Sigmoid colon (tissue), 7 donors: ENCODE measurements around the gene SLC39A6. TPM values are rescaled to one million over a fixed set of nuclear protein-coding genes. Genes with fewer than 3 reads are reported as not detected.

Experiments used
- DNase-seq: peaks from one replicate; pipeline ENCODE4 v3.0.0-alpha.2; 2019
- H3K27ac ChIP-seq, 4 donors: fragments of 200-600 bp; sonication (generic); one replicate each; pipeline ENCODE4 v1.5.1; 2016 to 2019; ENCODE audit warnings: mild to moderate bottlenecking in 1 of 4
- H3K27me3 ChIP-seq, 3 donors: fragments of 200-600 bp; sonication (generic); one replicate each; pipeline ENCODE4 v1.5.1; 2019; ENCODE audit warnings: mild to moderate bottlenecking in 1 of 3
- H3K36me3 ChIP-seq, 4 donors: fragments of 200-600 bp; sonication (generic); one replicate each; pipeline ENCODE4 v1.5.1; 2016 to 2019
- H3K4me1 ChIP-seq, 4 donors: fragments of 200-600 bp; sonication (generic); one replicate each; pipeline ENCODE4 v1.5.1; 2017 to 2019
- H3K4me3 ChIP-seq, 4 donors: fragments of 200-600 bp; sonication (generic); one replicate each; pipeline ENCODE4 v1.5.1; 2017 to 2019; ENCODE audit warnings: mild to moderate bottlenecking in 2 of 4, moderate library complexity in 1 of 4
- H3K9me3 ChIP-seq, 4 donors: fragments of 200-600 bp in 3 of 4; sonication (generic) in 3 of 4; one replicate each; pipeline versions ENCODE4 v1.5.1 to v1.6.1; 2013 to 2019
- EP300 ChIP-seq, 4 donors: sonication (generic); formaldehyde crosslinking; IDR thresholded peaks; one replicate each; pipeline ENCODE4 v1.6.1; 2017; ENCODE audit warnings: antibody characterized with exemption in 4 of 4
- POLR2A ChIP-seq, 2 donors: fragments of 450-650 bp; IDR thresholded peaks; one replicate each; pipeline ENCODE4 v1.6.1; 2016; ENCODE audit warnings: antibody characterized with exemption in 2 of 2, mild to moderate bottlenecking in 2 of 2, moderate library complexity in 2 of 2
- POLR2AphosphoS5 ChIP-seq, 4 donors: sonication (generic); formaldehyde crosslinking; IDR thresholded peaks; one replicate each; pipeline ENCODE4 v1.6.1; 2017; ENCODE audit warnings: antibody characterized with exemption in 4 of 4
- WGBS, 2 donors: extraction: QIAGEN DNeasy Blood & Tissue Kit; methylation state at CpG; one replicate each; pipeline ENCODE4 v1.1.7; 2013; 5-methylcytosine and 5-hydroxymethylcytosine counted together
- intact Hi-C: fragments of 100-400 bp; cut with DNase I; formaldehyde crosslinking; loops from one replicate; pipeline ENCODE4 v1.15.1; 2023
- polyA plus RNA-seq, 3 donors: library from polyadenylated mRNA; stranded (reverse); fragments of 200-250 nt; gene quantifications; one replicate each; pipeline ENCODE4 v1.2.3, GENCODE V29; 2013
- total RNA-seq, 4 donors: library from RNA; depleted of rRNA; stranded (reverse); fragments of >200 nt; gene quantifications; one replicate each; pipeline ENCODE4 v1.1.0, GENCODE V29; 2016
- TF ChIP-seq, protein P1 (sequence below), 4 experiments: fragments of 450-650 bp in 3 of 4; fragments of 200-600 bp in 1 of 4; IDR thresholded peaks; one replicate each; pipeline ENCODE4 v1.5.1; 2016 to 2019; ENCODE audit warnings: antibody characterized with exemption in 4 of 4, mild to moderate bottlenecking in 3 of 4, moderate library complexity in 2 of 4
- donor health status: healthy with polysubstance abuse.
- donor health status: Bipolar disorder and iron deficiency.
- donor health status: healthy.

SLC39A6 gene
- total and polyA plus RNA-seq, 7 donors: 1.8 to 34.6 (median 28.1) TPM

DNA sequence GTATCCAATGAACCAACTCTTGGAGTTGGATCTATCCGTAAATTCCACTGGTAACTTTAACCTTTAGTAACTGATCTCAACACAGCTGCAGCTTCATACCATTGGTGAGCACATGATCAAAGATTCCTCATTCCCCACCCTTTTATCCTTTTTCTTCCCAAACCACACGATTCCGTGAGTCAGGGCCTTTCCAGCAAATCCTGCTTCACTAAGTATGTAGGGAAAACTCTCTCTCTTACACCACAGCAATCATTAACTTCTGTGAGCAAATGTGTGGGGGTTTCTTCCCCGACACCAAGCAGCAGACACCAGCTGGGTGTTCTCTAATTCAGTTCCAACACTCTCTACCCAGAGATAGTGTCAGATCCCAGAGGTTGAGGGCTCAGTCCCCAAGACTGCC lies 24.1 kb upstream of the SLC39A6 start:
- no peak for TF ChIP-seq POLR2AphosphoS5 (IDR thresholded peaks at IDR 0.05)
- TF ChIP-seq EP300 (IDR thresholded peaks at IDR 0.05): no peak
- TF ChIP-seq, protein P1, sequence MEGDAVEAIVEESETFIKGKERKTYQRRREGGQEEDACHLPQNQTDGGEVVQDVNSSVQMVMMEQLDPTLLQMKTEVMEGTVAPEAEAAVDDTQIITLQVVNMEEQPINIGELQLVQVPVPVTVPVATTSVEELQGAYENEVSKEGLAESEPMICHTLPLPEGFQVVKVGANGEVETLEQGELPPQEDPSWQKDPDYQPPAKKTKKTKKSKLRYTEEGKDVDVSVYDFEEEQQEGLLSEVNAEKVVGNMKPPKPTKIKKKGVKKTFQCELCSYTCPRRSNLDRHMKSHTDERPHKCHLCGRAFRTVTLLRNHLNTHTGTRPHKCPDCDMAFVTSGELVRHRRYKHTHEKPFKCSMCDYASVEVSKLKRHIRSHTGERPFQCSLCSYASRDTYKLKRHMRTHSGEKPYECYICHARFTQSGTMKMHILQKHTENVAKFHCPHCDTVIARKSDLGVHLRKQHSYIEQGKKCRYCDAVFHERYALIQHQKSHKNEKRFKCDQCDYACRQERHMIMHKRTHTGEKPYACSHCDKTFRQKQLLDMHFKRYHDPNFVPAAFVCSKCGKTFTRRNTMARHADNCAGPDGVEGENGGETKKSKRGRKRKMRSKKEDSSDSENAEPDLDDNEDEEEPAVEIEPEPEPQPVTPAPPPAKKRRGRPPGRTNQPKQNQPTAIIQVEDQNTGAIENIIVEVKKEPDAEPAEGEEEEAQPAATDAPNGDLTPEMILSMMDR (IDR thresholded peaks at IDR 0.05): no peak
- no peak for TF ChIP-seq POLR2A (IDR thresholded peaks at IDR 0.05)
- no peak overlapping the region for H3K4me3 ChIP-seq
- 68 to 80% methylated on average over 4 of the region's 4 CpGs for WGBS, 2 donors
- peaks cover 0 to 6% (median 3%) of the 10 kb centered on the region in 4 donors for H3K4me1 ChIP-seq
- peak overlapping the region in 1 of 4 donors; percentile 24 for H3K27ac ChIP-seq
- no peaks in the 10 kb centered on the region for H3K27me3 ChIP-seq
- intact Hi-C loops: no loop called here
- no peaks in the 10 kb centered on the region for H3K9me3 ChIP-seq
- no peak for DNase-seq
- peaks cover 13 to 98% (median 26%) of the 10 kb centered on the region in 4 donors for H3K36me3 ChIP-seq

DNA sequence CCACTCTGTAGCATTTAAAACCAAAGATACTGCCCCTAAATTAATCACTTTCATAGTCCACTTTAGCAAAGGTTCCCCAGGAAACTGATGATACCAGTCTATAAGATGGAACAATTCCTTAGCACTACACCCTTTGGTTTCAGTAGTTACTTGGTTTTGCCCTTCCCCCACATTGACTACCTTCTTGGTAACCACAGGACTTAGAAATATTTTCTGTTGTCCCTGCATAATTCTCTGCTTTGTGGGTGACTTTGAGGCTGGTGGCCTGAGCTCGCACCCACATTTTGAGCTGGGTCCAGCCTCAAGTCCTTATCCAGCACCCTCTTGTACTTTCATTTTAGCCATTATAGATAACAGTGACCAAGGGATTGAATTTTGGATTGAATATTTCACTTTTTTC lies 23.6 kb upstream of the SLC39A6 start:
- intact Hi-C loops: no loop called here
- peaks cover 15 to 100% (median 29%) of the 10 kb centered on the region in 4 donors for H3K36me3 ChIP-seq
- peak overlapping the region in 1 of 4 donors; percentile 24 for H3K27ac ChIP-seq

DNA sequence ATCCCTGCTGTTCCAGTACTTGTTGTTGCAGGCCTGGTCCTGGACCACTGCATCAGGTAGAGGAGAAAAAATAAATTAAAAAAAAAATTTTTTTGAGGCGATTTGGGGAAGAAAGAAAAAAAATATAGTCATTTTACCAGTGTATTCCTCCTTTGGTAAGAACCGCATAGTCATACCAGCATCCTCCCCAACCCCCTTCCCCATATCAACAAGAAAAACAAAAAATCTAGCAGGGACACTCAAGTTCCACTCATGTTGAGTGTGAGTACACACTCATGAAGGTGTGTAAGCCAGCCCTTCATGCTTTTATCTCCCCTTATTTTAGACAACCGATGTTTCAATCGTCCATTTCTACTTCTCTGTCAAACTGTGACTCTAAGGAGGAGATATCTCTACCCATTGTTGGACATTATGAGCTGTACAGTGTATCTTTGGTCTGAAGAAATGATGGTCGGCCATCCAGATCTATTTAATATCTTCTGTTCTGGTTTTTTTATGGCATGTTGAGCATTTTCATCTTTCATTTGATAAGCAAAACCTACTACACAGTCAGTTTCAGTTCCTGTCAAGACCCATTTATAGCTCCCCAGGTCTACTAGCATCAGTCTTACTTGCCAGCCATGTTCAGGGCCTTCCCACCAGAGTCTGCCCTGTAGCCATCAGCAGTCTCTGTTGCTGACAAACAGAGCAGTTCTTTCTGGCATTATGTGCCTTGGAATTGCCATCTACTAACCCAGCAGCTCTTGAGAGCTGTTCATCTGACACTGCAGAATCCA lies 20.6 kb upstream of the SLC39A6 start:
- 89 to 93% methylated on average over 5 of the region's 5 CpGs for WGBS, 2 donors
- Histone ChIP-seq H3K27me3 (no peaks in the 10 kb centered on the region), H3K4me3 (no peak overlapping the region), H3K27ac (no peak overlapping the region), H3K36me3 (peaks cover 19 to 100% (median 33%) of the 10 kb centered on the region in 4 donors), H3K4me1 (no peaks in the 10 kb centered on the region), H3K9me3 (no peaks in the 10 kb centered on the region)
- intact Hi-C loops: no loop called here
- no peak for DNase-seq
- TF ChIP-seq, protein P1 (IDR thresholded peaks at IDR 0.05): no peak
- no peak for TF ChIP-seq EP300 (IDR thresholded peaks at IDR 0.05)
- TF ChIP-seq POLR2AphosphoS5 (IDR thresholded peaks at IDR 0.05): no peak
- TF ChIP-seq POLR2A (IDR thresholded peaks at IDR 0.05): no peak

More for the DNA sequence above, 23.6 kb upstream of the SLC39A6 start:
- Histone ChIP-seq H3K4me1 (peaks cover 0 to 2% (median 0%) of the 10 kb centered on the region in 4 donors), H3K27me3 (no peaks in the 10 kb centered on the region), H3K4me3 (no peak overlapping the region), H3K9me3 (no peaks in the 10 kb centered on the region)
- TF ChIP-seq, protein P1 (IDR thresholded peaks at IDR 0.05): no peak
- TF ChIP-seq POLR2A (IDR thresholded peaks at IDR 0.05) (no peak), POLR2AphosphoS5 (IDR thresholded peaks at IDR 0.05) (no peak), EP300 (IDR thresholded peaks at IDR 0.05) (no peak)
- WGBS, 2 donors: 92 to 94% methylated on average over 1 of the region's 1 CpG
- DNase-seq: no peak

DNA sequence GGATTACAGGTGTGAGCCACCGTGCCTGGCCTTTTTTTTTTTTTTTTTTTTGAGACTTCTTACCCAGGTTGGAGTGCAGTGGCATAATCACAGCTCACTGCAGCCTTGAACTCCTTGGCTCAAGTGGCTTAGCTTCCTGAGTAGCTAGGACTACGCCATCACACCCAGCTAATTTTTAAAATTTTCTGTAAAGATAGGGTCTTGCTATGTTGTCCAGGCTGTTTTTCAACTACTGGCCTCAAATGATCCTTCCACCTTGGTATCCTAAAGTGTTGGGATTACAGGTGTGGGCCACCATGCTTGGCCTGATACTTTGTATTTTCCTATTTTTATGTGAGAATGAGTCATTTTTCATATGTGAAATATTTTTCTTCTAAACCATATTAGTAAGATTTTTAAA lies 14.3 kb upstream of the SLC39A6 start:
- H3K4me1 ChIP-seq: no peaks in the 10 kb centered on the region
- no peak overlapping the region for H3K4me3 ChIP-seq
- H3K9me3 ChIP-seq: no peaks in the 10 kb centered on the region
- no peak for TF ChIP-seq POLR2A (IDR thresholded peaks at IDR 0.05)
- no peak for TF ChIP-seq EP300 (IDR thresholded peaks at IDR 0.05)
- no peak for TF ChIP-seq POLR2AphosphoS5 (IDR thresholded peaks at IDR 0.05)
- TF ChIP-seq, protein P1 (IDR thresholded peaks at IDR 0.05): no peak
- intact Hi-C loops: no loop called here
- WGBS, 2 donors: 88 to 99% methylated on average over 1 to 2 of the region's 2 CpGs
- H3K27ac ChIP-seq: no peak overlapping the region
- H3K27me3 ChIP-seq: no peaks in the 10 kb centered on the region
- no peak for DNase-seq
- peaks cover 28 to 98% (median 45%) of the 10 kb centered on the region in 4 donors for H3K36me3 ChIP-seq
